Endometrial microvascular endothelial cells (primary cell): ENCODE data around the gene CST3. TPM values are rescaled to one million over a fixed set of nuclear protein-coding genes. Genes with fewer than 3 reads are reported as not detected.
"Not testable (repeated sequence)": the region's sequence is repeated elsewhere in the genome, so short reads cannot be mapped to it uniquely, and the experiment has no call there.

Experiments
- in situ Hi-C: cut with HindIII; loops from 2 replicates; pipeline ENCODE4 v1.10.0; 2017; ENCODE audit warnings: low sequenced_read_pairs, low pct_unique_long_range_greater_than_20kb; ENCODE audit errors: inconsistent ontology term
- total RNA-seq: library from RNA; depleted of rRNA; stranded (reverse); fragments of >200 nt; gene quantifications from one replicate; pipeline ENCODE4 v1.2.3, GENCODE V29; 2015; ENCODE audit errors: inconsistent ontology term

CST3 gene
- total RNA-seq, 1 donor from 2014 or later = 346 TPM

DNA sequence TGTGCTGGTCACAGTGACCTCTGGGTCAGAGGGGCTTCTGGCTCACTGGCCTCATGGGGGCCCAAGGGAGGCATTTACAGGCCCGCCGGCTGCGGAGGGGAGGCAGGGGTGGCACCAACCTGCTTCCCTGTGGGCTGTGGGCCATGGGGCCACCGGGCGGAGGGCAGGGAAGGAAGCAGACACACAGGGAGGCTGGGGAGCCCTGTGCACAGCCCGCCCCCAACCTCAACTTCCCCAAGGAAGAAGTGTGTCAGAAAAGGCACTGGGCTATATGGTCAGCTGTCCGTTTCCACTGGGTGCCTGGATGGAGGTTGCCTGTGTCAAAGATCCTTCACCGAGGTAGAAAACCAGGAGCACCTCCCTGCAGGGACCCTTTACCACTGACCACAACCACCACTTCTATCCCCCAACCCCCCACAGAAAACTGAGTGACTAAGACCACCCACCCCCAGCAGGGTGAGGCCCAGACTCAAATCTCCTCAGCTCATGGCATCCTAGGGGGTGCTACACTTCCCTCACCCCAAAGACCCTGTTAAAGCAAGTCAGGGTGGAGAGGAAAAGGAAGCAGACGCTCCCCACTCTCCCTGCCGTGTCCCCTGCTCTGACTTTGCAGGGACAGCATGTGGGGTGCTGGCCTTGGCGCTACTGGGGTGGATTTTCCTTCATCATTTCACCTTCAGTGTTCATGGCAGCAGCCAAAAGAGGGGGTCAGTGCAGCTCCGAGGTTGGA lies 5.6 kb downstream of the CST3 start:
- in situ Hi-C loops = no loop called here

DNA sequence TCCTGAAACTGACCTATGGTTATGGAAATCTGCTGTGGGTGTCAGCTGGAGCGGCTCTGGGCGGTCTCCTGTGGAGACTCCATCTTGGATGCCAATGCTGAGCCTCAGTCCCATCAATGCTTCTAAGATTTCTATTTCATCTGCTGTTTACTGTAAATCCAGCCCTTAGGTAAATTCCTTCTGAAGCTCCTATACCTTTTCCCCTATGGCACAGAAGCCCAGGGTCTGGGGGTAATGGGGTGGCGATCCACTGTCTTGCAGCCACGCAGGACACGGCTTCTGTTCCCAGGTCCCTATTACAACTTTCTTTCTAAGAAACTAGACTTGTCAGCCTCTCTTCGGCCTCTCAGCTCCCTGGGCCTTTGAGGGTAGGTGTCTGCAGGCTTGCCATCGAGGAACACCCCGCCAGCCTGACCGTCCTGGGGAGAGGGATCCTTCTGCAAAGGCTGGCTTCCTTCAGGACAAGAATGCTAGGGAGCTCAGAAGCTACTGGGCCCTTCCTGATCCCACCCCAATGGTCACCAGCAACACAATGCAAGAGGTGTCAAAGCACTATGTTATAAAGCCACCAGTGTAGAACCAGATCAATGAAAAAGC lies 6.4 kb downstream of the CST3 start:
- in situ Hi-C loops = no loop called here

DNA sequence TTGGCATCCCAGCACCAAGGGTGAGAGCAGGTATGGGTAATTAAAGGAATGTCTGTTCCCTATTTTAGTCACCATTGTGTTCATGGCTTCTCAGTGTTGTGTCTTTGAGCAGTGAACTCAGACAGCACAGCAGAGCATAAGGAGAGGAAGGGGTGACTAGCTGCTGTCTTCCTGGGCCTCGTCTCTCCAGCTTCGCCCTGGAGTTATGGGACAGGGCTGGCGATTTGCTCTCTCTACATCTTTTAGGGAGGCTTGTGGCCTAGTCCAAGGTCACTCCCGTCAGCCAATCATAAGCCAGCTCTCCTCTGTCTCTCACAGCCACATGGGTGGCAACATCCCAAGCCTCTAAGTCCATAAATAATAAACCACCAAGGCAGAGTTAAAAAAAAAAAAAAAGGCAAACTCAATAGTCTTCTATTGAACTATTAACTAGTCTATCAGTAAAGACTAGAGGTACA lies 7.3 kb downstream of the CST3 start:
- in situ Hi-C loops = no loop called here

DNA sequence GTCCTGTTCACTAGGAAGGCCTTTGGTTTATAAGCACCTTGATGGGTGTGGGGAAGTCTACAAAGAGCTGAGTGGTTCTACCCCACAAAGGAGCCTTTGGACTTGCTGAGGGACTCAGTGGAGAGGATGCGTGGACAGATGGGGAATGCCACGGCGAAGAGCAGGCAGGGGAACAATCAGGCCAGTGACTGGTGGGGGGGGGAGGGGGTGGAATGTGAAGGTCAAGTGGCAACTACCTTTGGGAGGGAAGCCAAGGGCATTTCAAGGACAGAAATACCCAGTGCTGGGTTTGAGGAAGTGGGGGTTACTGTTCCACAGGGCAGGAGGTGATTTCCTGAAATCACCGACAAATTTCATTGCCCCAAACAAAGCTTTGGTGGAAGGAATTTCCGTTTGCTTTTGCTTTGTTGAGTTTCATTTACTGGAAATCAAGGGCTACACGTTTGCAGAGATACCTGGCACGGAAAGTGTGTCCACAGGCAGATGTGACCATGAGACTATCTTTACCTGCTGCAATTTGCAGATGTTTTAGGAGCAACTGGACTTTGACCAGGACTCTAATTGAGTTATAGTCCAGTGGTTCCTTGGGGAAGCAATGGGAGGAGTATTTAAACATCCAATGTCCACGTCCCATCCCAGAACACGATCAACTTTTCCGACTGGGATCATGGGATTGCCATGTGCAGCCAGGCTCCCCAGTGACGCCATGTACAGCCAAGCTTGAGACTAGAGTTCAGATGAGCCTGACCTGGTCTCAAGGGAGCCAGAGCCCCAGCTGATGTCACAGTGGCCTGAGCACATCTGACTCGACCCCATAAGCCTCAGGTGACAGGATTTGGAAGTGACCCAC lies 8.0 kb downstream of the CST3 start:
- in situ Hi-C loops = no loop called here

DNA sequence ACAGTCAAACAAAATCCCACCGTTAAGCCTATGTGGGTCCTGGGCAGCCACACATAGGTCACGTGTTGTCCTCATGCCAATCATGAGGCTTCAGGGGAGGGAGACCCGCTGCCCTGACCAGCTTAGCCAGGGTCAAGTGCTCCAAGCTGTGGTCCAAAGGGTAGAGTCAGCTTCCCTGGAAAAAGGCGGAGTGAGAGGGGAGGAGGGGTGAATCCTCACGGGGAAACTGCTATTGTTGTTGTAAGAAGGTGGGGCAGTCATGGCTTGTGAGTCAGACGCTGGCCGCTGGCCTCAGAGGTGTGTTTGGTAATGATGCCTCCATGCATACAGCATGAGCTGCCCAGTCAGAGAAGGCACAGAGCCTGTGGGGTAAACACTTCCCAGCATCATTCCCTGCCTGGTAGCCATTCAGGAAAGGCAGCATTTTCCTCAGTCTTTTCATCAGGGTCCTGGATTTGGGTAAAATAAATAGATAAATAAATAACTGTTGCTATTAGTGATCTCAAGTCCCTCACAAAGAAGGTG lies 8.7 kb downstream of the CST3 start:
- in situ Hi-C loops = no loop called here

DNA sequence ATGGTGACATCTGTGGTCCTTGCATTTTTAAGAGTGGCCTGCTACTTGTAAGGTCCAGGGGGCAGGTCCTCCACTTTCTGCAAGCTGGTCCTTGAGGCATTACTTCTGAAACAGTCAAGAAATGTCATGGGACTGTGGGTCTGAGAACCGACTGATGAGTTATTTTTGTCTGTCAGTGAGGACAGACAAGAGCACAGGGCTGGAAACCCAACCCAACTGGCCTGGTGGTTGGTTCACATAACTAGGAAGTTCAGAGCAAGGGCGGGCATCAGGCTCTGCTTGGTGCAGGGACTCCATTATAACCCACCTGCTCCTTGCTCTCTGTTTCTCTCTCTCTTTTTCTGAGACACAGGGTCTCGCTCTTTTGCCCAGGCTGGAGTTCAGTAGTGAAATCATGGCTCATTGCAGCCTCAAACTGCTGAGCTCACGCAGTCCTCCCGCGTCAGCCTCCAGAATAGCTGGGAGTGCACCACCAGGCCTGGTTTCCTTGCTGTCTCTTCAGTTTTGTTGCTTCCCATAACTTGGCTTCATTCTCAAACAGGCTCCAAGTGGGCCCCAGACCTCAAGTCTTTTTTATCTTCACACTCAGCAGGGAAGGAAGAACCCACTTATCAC lies 9.2 kb downstream of the CST3 start:
- in situ Hi-C loops = no loop called here

DNA sequence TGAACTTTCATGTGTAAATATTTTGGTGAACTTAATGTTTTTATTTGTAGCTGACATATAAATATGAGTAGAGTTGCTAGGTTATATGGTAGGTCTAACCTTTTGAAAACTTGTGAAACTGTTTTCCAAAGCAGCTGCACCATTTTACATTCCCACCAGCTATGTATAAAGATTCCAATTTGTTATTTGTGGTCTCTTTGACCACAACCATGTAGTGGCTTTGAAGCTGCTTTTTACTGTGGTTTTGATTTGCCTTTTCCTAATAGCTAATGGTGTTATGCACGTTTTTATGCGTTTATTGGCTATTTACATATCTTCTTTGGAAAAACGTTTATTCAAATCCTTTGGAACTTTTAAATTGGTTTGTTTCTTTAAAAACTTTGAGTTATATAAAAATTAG lies 10.3 kb downstream of the CST3 start:
- in situ Hi-C loops = no loop called here

DNA sequence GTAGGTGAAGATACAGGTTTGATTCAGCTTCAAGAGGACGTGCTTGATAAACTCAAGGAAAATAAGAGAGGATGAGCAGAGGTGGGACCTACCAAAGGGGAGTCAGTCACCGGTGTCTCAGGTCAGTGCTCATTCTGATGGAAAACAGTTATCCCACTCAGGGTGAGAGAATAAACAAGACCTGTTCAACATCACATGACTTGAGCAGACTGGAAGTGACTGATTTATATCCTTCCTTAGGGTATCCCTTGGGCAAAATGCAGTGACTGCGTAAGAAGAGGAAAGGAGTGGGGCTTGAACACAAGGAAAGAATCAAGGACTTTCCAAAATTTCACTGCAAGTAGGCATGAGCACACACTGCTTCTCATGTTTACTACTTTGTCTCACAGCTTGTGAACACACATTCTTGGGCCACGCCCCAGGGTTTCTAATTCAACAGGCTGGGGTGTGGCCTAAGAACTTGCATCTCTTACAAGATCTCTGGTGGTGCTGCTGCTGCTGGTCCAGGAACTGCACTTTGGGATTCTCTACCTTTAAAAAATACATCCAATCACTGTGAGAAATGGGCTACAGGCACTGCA lies 11.6 kb downstream of the CST3 start:
- in situ Hi-C loops = no loop called here

DNA sequence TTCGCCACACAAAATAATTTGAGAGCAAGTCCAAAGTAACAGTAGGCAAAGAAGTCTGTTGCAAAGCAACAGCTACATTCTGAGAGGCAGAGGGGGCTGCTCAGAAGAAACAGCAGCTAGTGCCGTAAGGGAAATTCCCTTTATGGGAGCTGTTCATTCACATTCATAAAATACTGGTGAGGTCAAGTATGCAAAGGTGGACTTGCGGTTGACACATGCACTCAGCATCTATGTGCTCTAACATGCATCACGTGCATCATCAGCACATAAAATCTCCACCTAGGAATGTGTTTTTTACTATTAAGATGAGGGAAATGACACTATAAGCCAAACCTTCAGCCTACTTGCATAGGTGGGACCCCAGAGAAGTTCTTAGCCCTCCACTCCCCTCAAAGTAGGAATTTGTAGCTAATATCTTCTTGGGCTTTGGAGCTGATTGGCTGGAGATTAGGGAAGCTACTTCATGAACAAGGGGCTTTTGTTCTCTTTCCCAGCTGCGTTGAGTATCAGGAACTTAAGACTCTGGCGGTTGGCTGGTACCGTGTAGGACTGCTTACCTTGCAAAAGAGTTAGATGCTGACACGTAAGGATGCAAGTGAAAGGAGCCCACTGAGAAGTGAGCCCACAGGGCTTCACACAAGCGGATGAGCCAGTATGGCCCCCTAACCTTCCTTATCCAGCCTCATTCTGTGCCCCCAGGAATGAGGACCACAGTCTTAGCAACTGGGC lies 12.4 kb downstream of the CST3 start:
- in situ Hi-C loops = no loop called here

DNA sequence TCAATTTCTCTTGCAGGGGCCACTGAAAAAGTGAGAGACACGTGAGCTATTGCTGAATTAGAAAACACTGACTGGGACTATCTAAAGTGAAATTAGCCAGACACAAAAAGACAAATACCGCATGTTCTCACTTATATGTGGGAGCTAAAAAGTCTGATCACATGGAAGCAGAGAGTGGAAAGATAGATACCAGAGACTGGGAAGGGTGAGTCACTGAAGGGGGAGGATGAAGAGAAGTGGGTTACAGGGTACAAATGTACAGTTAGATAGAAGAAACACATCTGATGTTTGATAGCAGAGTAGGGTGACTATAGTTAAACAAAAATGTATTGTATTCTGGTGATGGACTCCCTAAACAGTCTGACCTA lies 13.4 kb downstream of the CST3 start:
- in situ Hi-C loops = no loop called here

DNA sequence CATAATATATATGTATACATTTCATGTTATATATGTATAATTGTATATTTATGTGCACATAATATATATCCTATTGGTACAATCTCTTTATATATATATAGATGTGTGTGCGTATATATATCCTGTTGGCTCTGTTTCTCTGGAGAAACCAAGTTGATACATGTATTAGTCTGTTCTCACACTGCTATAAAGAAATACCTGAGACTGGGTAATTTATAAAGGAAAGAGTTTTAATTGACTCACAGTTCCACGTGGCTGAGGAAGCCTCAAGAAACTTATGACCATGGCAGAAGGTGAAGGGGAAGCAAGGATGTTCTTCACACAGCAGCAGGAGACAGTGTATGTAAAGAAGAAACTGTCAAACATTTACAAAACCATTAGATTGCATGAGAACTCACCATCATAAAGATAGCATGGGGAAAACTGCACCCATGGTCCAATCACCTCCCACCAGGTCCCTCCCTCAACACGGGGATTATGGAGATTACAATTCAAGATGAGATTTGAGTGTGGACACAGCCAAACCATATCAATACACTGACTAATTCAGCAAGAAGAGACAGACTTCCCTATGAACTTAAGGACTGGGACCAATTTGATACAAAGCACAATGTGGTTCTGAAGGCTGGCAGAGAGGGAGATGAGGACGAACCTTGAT lies 14.0 kb downstream of the CST3 start:
- in situ Hi-C loops = no loop called here

DNA sequence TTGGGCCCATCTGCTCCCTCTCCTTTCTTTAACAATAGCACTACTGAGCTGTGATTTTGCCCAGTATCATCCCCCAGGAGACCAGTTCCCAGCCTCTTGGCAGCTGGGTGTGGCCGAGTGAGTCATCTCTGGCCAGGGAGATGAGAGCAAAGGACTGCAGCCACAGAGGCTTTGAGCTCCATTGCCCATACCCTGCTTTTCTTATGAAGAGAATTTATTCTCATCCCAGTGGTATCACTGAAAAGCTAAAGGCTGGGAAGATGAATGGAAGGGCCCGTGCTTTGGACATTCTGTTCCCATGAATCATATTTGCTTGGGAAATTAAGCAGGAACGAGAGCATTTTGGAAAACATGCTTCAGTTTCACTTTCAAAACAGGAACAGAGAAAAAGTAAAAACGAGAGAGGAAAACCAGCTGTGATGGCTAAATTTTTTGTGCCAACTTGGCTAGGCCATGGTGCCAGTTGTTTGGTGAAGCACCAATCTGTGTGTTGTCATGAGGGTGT lies 14.9 kb downstream of the CST3 start:
- in situ Hi-C loops = no loop called here

DNA sequence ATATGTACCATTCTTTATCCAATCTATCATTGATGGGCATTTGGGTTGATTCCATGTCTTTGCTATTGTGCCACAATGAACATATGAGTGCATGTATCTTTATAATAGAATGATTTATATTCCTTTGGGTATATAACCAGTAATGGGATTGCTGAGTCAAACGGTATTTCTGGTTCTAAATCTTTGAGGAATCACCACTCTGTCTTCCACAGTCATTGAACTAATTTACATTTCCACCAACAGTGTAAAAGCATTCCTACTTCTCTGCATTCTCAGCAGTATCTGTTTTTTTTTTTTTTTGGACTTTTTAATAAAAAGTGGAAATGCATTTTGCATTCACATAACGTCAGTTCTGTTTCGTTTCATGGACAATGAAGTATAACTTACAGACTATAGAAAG lies 15.4 kb downstream of the CST3 start:
- in situ Hi-C loops = not testable (repeated sequence)

DNA sequence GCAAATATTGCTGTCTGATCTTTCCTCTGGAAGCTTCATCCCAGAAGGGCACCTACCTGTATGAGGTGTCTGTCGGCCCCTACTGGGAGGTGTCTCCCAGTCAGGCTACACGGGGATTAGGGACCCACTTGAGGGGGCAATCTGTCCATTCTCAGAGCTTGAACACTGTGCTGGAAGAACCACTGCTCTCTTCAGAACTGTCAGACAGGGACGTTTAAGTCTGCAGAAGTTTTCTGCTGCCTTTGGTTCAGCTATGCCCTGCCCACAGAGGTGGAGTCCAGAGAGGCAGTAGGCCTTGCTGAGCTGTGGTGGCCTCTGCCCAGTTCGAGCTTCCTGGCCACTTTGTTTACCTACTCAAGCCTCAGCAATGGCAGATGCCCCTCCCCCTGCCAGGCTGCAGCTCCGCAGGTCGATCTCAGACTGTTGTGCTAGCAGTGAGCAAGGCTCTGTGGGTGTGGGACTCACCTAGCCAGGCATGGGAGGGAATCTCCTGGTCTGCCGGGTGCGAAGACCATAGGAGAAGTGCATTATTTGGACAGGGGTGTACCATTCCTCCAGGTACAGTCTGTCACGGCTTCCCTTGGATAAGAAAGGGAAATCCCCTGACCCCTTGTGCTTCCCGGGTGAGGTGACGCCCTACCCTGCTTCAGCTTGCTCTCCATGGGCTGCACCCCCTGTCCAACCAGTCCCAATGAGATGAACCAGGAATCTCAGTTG lies 16.9 kb downstream of the CST3 start:
- in situ Hi-C loops = not testable (repeated sequence)

DNA sequence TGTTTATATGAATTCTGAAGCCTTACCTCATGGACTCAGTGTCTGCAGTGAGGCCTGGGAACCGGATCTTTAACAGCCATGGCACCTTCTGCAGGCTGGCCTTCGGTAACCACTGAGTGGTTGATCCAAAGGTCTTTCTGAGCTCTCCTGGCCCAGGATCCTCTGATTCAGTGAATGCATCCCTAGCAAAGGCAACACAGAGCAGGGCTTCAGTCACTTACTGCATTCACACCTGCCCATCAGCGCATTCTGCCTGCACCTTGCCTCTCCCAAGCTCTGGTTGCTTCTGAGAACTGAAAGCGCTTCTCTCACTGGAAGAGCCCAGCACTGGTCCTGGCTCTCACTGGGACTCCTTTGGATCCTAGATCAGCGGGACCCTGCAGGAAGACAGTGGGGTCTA lies 23.6 kb downstream of the CST3 start:
- in situ Hi-C loops = no loop called here

DNA sequence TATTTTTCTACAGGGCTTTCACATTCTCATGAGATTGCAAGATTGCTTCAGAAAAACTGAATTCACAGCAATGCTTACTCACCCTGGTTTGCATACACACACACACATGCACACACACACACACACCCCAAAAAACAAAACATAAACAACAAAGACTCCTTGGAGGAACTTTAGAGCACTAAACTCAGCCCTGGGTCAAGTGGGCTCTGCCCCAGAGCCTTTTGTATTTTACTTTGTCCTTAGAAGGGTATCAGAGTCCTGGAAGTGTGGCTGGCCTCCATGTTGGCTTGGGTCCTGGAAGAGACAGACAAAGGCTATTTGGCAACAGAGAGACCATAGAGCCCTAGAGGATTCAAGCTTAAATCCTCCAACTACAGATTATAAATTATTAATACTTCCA lies 24.1 kb downstream of the CST3 start:
- in situ Hi-C loops = no loop called here

DNA sequence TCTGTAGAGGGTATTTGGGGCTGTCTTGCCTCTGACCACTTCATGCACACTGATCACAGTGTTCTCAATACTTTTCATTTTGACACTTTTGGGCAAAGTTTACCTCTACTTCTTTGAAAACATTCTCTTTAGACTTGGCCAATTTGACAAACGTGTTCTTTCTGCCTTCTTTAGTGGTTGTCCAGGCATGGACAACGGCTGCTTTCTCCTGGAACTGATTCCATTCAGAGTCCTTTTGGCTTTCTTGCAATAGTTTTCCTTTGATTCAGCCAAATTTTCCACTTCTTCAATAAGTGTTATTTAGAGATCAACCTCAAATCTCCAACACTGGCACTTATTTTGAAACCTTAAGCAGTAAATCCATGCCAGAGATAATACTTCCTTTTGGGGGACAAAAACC lies 25.4 kb downstream of the CST3 start:
- in situ Hi-C loops = no loop called here
